Measurements from ENCODE around the gene ARHGAP29. TPM values are rescaled to one million over a fixed set of nuclear protein-coding genes. Genes with fewer than 3 reads are reported as not detected.

ARHGAP29 gene
- total and polyA plus RNA-seq, 12 donors = 5.3 to 16.7 (median 10.4) TPM

- DNase-seq = no peak
- Histone ChIP-seq H3K4me3 (no peak overlapping the region), H3K27me3 (no peaks in the 10 kb centered on the region), H3K9me3 (replicated peaks in 1 of 3) (no peaks in the 10 kb centered on the region), H3K27ac (no peak overlapping the region), H3K4me1 (replicated peaks in 1 of 2) (no peaks in the 10 kb centered on the region), H3K36me3 (replicated peaks in 1 of 2) (no peaks in the 10 kb centered on the region)
- TF ChIP-seq CTCF (IDR thresholded peaks at IDR 0.05) (no peak), POLR2A (IDR thresholded peaks at IDR 0.05) (no peak)
- intact Hi-C loops (cut with DNase I) = no loop called here
- WGBS, 4 donors = 49 to 54% (median 52%) methylated on average over 3 of the region's 3 CpGs
Measured at GRCh38 chr1:94207695-94208094, 29.7 kb downstream of the ARHGAP29 start.

GRCh38 chr1:94205639-94206038 lies 31.7 kb downstream of the ARHGAP29 start:
- Histone ChIP-seq H3K4me3 (no peak overlapping the region), H3K4me1 (replicated peaks in 1 of 2) (no peaks in the 10 kb centered on the region), H3K36me3 (replicated peaks in 1 of 2) (no peaks in the 10 kb centered on the region), H3K27ac (no peak overlapping the region), H3K27me3 (no peaks in the 10 kb centered on the region), H3K9me3 (replicated peaks in 1 of 3) (no peaks in the 10 kb centered on the region)
- 49 to 73% (median 59%) methylated on average over 1 of the region's 1 CpG for WGBS, 4 donors
- DNase-seq = no peak
- TF ChIP-seq POLR2A (IDR thresholded peaks at IDR 0.05) (no peak), CTCF (IDR thresholded peaks at IDR 0.05) (no peak)
- intact Hi-C loops (cut with DNase I) = no loop called here

DNA sequence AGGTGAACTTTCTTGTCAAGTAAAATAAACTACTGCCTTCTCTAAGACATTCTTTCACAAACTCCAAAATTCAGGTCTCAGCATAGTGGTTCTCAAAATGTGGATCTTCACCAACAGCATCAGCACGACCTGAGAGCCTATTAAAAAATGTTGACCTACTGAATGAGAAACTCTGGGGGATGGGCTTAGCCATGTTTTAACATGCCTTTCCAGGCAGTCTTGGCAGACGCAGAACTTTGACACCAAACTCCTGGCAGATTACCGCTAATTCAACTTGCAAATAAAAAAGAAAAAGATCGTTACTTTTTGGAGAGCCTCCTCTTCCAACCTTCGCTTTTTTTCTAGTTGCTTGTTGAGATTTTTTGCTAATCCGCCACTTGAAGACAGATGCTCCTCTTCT lies 35.1 kb downstream of the ARHGAP29 start:
- Histone ChIP-seq H3K4me1 (replicated peaks in 1 of 2) (no peaks in the 10 kb centered on the region), H3K27me3 (no peaks in the 10 kb centered on the region), H3K4me3 (no peak overlapping the region), H3K9me3 (replicated peaks in 1 of 3) (no peaks in the 10 kb centered on the region), H3K27ac (no peak overlapping the region), H3K36me3 (replicated peaks in 1 of 2) (no peaks in the 10 kb centered on the region)
- WGBS, 4 donors = 88 to 91% (median 89%) methylated on average over 6 of the region's 6 CpGs
- intact Hi-C loops (cut with DNase I) = no loop called here
- no peak for TF ChIP-seq POLR2A (IDR thresholded peaks at IDR 0.05)
- no peak for TF ChIP-seq CTCF (IDR thresholded peaks at IDR 0.05)
- DNase-seq = no peak

GRCh38 chr1:94199398-94199797 lies 38.0 kb downstream of the ARHGAP29 start:
- H3K27me3 ChIP-seq = no peaks in the 10 kb centered on the region
- intact Hi-C loops (cut with DNase I) = no loop called here
- H3K36me3 ChIP-seq (replicated peaks in 1 of 2) = no peaks in the 10 kb centered on the region
- H3K27ac ChIP-seq = no peak overlapping the region
- TF ChIP-seq CTCF (IDR thresholded peaks at IDR 0.05) (no peak), POLR2A (IDR thresholded peaks at IDR 0.05) (no peak)
- 85 to 94% (median 92%) methylated on average over 2 of the region's 2 CpGs for WGBS, 4 donors
- no peak for DNase-seq
- H3K4me3 ChIP-seq = no peak overlapping the region
- peaks cover 0 to 3% of the 10 kb centered on the region in 2 donors for H3K4me1 ChIP-seq (replicated peaks in 1 of 2)
- H3K9me3 ChIP-seq (replicated peaks in 1 of 3) = no peaks in the 10 kb centered on the region

All from adrenal gland (tissue), 12 donors.